Measurements from ENCODE around the gene GYPC. TPM values are rescaled to one million over a fixed set of nuclear protein-coding genes. Genes with fewer than 3 reads are reported as not detected.

GYPC gene
- total RNA-seq, 2 donors from 2014 or later, result 7.1 to 14.7 TPM

DNA sequence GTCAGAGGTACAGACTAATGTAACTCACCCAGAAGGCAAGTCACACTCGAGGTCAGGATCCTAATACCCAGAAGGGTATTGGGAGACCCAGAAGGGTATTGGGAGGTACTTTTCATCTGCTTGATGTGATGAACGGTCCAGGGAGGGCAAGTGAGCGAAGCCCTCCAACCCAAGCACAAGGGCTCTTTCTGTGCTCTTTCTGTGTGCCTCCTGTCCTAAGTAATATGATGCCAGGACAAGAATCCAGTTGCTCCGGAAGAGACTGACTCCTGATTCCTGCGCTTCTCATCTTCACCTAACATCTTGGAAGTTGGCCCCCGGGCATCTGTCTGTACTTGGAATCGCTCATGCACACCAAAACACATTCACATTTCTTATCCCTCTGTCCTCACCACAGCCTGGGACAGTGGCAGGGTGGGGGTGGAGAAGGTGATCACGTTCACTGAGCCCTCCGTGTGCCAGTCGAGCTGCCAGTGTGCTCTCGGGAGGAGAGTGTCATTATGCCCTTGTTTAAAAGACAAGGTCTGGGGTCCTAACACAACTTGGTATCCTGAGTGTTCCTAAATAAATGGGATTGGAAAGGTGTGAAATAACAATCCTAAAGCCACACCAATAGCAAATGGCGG is 17.1 kb downstream of the GYPC start:
- Histone ChIP-seq H3K27ac (no peak overlapping the region), H3K27me3 (no peaks in the 10 kb centered on the region), H3K4me1 (no peaks in the 10 kb centered on the region), H3K36me3 (no peaks in the 10 kb centered on the region), H3K9me3 (no peaks in the 10 kb centered on the region), H3K9ac (ENCODE audit: low read depth in 2 of 2, low read length in 2 of 2) (no peak overlapping the region), H3K4me3 (no peak overlapping the region)
- TF ChIP-seq, protein P1, sequence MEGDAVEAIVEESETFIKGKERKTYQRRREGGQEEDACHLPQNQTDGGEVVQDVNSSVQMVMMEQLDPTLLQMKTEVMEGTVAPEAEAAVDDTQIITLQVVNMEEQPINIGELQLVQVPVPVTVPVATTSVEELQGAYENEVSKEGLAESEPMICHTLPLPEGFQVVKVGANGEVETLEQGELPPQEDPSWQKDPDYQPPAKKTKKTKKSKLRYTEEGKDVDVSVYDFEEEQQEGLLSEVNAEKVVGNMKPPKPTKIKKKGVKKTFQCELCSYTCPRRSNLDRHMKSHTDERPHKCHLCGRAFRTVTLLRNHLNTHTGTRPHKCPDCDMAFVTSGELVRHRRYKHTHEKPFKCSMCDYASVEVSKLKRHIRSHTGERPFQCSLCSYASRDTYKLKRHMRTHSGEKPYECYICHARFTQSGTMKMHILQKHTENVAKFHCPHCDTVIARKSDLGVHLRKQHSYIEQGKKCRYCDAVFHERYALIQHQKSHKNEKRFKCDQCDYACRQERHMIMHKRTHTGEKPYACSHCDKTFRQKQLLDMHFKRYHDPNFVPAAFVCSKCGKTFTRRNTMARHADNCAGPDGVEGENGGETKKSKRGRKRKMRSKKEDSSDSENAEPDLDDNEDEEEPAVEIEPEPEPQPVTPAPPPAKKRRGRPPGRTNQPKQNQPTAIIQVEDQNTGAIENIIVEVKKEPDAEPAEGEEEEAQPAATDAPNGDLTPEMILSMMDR (IDR thresholded peaks at IDR 0.05), result no peak
- no peak for DNase-seq
- intact Hi-C loops (cut with DNase I), result no loop called here

DNA sequence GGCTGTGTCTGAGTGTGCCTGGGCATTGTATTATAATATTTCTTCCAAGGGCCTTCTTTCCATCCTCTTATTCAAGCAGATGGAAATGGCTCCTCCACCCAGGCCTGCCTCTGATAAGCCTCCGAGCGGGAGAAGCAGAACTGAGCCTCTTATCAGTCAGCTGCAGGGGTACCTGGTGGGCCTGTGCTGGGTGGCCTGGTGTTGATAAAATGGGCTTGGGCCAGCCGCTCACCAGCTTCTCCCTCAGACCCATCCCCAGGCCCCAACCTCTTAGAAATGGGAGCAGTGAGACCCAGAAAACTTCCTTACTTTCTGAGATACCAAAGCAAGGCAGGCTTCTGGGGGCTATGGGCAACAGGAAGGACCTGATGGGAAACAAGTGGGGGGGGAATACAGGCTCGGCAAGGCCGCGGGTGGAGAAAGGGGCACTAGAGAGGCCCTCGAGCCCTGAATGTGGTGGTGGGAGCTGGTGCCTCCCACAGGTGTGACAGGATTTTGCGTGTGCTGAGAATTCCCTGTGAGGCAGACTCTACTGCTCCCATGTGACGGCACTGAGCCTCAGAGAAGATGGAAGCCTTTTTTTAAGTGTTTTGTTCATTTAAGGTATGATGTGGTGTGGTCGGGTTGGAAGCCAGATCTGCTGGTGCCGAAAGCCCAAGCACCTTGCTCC is 18.3 kb downstream of the GYPC start:
- intact Hi-C loops (cut with DNase I), result no loop called here
- no peaks in the 10 kb centered on the region for H3K9me3 ChIP-seq
- TF ChIP-seq, protein P1 (IDR thresholded peaks at IDR 0.05), result no peak
- H3K4me3 ChIP-seq, result no peak overlapping the region
- no peak overlapping the region for H3K27ac ChIP-seq
- no peaks in the 10 kb centered on the region for H3K36me3 ChIP-seq
- H3K27me3 ChIP-seq, result no peaks in the 10 kb centered on the region
- no peaks in the 10 kb centered on the region for H3K4me1 ChIP-seq
- no peak for DNase-seq
- no peak overlapping the region for H3K9ac ChIP-seq (ENCODE audit: low read depth in 2 of 2, low read length in 2 of 2)

DNA sequence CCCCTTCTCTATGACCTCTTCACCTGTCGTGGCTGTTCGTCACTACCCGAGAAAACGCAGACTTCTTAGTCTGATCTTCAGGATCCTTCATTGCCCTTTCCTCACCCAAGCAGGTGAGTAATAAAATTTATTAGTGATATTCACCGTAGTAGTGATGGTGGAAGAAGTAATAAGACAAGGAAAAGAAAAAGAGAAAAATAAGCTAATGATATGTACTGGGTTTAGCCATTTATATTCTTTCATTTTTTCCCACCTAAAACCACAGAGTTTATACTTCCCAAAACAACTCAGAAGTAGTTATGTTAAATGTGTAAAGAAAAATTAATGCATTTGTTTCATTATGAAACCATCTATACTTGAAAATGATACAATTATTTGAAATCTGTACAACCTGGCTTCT is 19.7 kb downstream of the GYPC start:
- intact Hi-C loops (cut with DNase I), result no loop called here
- H3K4me1 ChIP-seq, result no peaks in the 10 kb centered on the region
- H3K4me3 ChIP-seq, result no peak overlapping the region
- H3K9ac ChIP-seq (ENCODE audit: low read depth in 2 of 2, low read length in 2 of 2), result no peak overlapping the region
- H3K36me3 ChIP-seq, result no peaks in the 10 kb centered on the region
- no peaks in the 10 kb centered on the region for H3K27me3 ChIP-seq
- no peaks in the 10 kb centered on the region for H3K9me3 ChIP-seq
- DNase-seq, result no peak
- TF ChIP-seq, protein P1 (IDR thresholded peaks at IDR 0.05), result no peak
- no peak overlapping the region for H3K27ac ChIP-seq

DNA sequence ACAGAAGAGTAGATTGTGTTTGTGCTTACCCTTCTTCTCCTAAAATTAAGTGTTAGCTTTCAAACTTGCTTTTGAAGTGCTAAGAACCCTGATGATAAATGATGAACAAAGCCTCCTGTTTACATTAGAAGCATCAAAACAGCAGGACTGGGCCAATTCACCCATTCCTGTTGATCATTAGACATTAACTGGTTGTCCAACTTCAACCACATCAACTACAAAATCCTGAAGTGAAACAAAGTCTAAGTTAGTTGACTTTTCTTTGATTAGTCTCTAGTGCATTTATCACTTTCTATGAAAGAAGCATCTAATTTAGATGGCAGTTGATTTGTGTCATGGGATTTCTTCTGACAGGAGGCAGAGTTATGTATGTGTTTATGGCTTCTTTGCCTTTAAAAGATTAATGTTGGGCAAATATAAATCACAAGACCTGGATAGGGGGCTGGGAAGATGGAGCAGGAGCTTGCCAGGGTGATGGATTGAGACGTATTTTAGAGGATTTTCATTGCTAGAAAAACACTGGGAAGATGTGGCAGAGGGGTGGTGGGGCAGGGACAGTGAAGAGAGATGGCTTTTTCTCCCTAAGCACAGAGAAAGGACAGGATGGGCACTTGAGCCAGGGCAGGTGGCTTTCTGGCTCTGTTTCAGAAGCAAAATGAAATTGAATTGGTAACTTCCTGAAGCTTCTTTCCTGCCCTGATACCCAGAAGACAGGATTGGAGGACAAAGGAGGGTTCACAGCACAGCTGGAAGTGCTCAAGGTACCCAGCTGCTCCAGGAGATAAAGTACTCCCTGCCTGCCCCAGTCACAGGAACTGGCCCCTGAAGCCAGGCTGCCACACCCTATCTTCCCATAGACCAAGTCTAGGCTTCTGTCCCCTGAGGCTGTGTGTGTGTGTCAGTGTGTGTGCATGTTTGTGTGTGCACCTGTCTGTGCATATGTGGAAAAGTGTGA is 20.5 kb downstream of the GYPC start:
- Histone ChIP-seq H3K4me3 (no peak overlapping the region), H3K4me1 (no peaks in the 10 kb centered on the region), H3K27ac (no peak overlapping the region), H3K9ac (ENCODE audit: low read depth in 2 of 2, low read length in 2 of 2) (no peak overlapping the region), H3K36me3 (no peaks in the 10 kb centered on the region), H3K9me3 (no peaks in the 10 kb centered on the region), H3K27me3 (no peaks in the 10 kb centered on the region)
- TF ChIP-seq, protein P1 (IDR thresholded peaks at IDR 0.05), result no peak
- DNase-seq, result no peak
- intact Hi-C loops (cut with DNase I), result no loop called here

DNA sequence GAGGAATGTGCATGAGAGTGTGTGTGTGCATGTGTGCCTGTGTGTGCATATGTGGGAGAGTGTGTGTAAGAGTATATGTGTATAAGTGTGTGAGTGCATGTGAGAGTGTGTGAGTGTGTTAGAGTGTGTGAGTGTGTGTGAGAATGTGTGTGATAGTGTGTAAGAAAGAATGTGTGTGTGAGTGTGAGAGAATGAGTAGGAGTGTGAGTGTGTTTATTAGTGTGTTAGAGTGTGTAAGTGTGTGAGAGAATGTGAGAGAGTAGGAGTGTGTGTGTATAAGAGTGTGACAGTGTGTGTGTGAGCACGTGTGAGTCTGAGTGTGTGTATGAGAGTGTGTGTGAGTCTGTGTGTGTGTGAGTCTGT is 21.2 kb downstream of the GYPC start:
- intact Hi-C loops (cut with DNase I), result no loop called here

More for the DNA sequence above, 21.2 kb downstream of the GYPC start:
- no peaks in the 10 kb centered on the region for H3K9me3 ChIP-seq
- H3K36me3 ChIP-seq, result no peaks in the 10 kb centered on the region
- H3K9ac ChIP-seq (ENCODE audit: low read depth in 2 of 2, low read length in 2 of 2), result no peak overlapping the region
- H3K27ac ChIP-seq, result no peak overlapping the region
- TF ChIP-seq, protein P1 (IDR thresholded peaks at IDR 0.05), result no peak
- H3K27me3 ChIP-seq, result no peaks in the 10 kb centered on the region
- no peak for DNase-seq
- no peak overlapping the region for H3K4me3 ChIP-seq
- no peaks in the 10 kb centered on the region for H3K4me1 ChIP-seq
